Fibroblast of mammary gland (primary cell): Measurements from ENCODE around the gene UTS2B.
A peak's percentile ranks its signal among the peaks of the same experiment; 100 is the strongest.
"Not testable (repeated sequence)": the region's sequence is repeated elsewhere in the genome, so short reads cannot be mapped to it uniquely, and the experiment has no call there.

ENCODE experiments used
- DNase-seq: peaks from one replicate; pipeline ENCODE4 v3.0.0-alpha.2; 2010; ENCODE audit warnings: low read depth
- H3K4me3 ChIP-seq: 2 replicates; pipeline ENCODE4 v1.5.1; 2011; ENCODE audit warnings: low read depth, mild to moderate bottlenecking, low read length, moderate library complexity; ENCODE audit not compliant: control insufficient read depth
- CTCF ChIP-seq: conservative IDR thresholded peaks from 2 replicates; pipeline ENCODE4 v1.5.1; 2011; ENCODE audit warnings: low read depth, low read length, inconsistent platforms; ENCODE audit not compliant: control insufficient read depth, insufficient read depth

The UTS2B gene

DNA sequence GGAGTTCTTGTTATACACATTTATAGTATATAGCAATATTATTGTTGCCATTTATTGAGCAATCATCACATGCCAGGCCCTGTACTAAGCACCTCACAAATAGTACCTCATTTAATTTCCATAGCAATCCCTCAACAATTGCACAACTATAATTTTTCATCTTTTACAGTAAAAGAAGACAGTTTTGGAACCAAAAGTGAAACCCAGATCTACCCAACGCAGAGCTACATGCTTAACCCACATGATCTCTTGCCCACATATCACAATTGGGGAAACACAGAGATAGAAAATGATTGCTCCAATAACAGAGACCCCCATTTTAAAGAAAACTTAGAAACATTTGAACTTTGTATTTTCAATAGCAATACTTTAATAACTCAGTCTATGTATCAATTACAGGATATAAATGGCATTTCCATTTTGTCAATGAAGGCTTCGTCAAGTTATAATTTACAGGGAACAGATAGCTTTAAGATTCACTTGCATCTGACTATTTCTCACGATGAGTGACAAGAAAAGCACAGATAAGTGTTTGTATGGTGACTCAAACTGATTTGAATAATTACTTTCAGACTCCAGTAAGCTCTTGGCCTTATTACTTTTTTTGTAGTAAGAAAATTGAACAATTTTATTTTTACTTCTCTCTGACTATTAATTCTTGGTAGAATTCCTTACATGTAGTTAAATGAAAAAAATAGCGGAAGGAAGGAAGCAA is 39.9 kb downstream of the UTS2B start:
- peak; percentile 28 for DNase-seq
- TF ChIP-seq CTCF, result no peak
- H3K4me3 ChIP-seq, result no peak overlapping the region

DNA sequence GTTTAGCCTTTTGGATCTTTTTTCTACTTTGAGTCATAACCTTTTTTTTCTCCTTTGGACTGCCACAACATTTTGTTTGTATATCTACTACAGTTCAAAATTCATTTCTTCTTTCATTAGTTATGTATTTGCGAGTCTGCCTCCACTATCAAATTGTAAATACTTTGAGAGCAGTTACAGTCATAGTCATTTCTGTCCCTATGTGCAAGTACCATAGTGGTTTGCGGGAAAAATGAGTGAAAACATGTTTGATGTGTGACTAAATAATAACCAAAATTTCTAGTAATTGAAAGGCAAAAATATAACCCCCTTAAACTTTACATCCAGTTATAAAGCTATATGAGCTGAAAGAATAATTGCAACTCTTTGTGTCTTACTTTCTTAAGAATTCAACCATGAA is 46.9 kb downstream of the UTS2B start:
- DNase-seq, result no peak
- H3K4me3 ChIP-seq, result no peak overlapping the region
- TF ChIP-seq CTCF, result no peak

DNA sequence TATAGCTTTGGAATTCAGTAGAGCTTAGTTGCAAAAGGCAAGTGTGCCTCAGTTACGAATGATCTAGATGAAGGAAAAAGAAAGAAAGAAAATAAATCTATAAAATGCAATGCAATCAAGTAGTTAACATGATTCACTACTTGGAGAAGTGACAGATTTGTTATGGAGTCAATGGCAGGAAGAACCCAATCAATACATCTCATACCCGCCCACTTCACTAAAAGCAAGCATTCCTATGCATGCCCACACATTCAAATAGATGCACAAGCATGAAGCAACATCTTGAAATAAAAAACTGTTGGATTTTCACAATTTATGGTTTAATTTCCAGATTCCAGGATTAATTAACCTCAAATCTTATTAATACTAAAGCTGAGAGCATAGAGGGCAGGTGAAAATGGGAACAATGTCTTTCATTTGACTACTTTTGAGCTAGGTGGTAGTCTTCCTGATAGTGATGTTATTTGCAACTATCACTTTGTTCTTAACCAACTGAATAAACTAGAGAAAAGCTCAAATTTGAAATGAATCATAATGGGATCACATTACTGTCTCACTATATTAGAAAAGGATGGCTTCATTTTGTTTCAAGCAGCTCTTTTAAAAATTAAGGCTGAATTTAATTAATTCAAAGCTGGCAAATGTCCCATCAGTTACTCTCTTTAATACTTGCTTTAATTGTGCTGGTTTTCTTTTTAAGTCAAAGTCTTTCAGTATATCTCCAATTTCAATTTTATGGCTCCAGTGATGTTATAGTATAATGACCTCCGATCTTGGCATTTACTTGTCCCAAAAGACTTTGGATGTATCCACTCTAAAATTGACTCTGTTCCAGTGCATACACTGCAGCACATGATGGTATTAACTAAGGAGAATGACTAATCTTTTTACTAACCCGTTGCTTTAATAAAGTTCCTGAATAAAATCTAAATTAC is 47.8 kb downstream of the UTS2B start:
- H3K4me3 ChIP-seq, result no peak overlapping the region
- TF ChIP-seq CTCF, result no peak
- DNase-seq, result peak; percentile 69

DNA sequence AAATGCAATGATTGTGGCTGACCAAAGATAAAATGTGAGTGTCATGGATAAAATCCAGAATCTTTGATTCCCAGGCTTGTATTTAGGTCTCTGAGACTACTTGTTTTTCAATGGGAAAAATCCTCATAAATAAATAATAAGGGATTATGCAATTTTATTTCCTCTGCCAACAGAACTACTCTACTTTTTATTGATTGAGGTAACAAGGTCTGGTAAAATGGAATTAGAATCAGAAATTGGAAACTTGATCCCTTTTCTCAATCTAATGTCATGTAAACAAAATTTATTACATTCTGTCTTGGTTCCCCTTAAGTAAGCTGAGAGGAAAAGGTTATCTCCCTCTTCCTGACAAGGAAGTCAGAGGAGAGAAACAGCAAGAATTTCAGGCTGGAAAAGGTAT is 49.4 kb downstream of the UTS2B start:
- no peak overlapping the region for H3K4me3 ChIP-seq
- DNase-seq, result no peak
- no peak for TF ChIP-seq CTCF

DNA sequence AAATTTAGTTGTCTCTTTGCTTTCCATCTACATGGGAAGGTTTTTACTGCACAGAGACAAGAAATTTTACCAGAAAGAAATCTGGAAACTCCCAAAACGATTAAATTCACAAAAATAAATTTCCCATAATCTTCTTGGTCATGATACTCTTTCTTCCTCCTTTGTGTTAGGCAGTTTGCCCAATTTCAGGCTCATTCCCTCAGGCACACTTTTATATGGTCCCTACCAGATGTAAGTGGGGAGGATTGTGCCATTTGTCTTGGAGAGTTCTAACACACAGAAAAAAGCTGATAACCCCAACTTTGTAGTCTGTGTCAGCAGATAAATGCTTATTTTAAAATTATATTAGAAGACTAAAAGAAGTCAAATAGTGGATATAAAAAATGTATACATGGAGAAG is 50.2 kb downstream of the UTS2B start:
- DNase-seq, result no peak
- TF ChIP-seq CTCF, result no peak
- no peak overlapping the region for H3K4me3 ChIP-seq

- no peak for DNase-seq
- no peak for TF ChIP-seq CTCF
- no peak overlapping the region for H3K4me3 ChIP-seq
Measured at GRCh38 chr3:191275751-191276150, 54.6 kb downstream of the UTS2B start.

DNA sequence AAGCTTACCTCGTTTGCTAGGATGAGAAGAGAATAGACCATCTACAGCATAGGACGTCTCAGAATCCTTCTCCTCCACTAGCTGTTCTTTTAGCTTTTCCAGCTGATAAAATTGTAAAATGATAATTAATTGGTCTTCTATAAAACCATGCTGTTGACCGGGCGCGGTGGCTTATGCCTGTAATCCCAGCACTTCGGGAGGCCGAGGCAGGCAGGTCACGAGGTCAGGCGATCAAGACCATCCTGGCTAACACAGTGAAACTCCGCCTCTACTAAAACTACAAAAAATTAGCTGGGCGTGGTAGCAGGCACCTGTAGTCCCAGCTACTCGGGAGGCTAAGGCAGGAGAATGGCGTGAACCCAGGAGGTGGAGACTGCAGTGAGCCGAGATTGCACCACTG is 55.1 kb downstream of the UTS2B start:
- H3K4me3 ChIP-seq, result not testable (repeated sequence)

More for the DNA sequence above, 55.1 kb downstream of the UTS2B start:
- DNase-seq, result not testable (repeated sequence)
